GM19328 (cell line): ENCODE data around the gene ZNF655.

ENCODE experiments used
- ATAC-seq: cut with Tn5 transposase; IDR thresholded peaks from one replicate; pipeline ENCODE4 v1.9.1; 2021; ENCODE audit warnings: mild to moderate bottlenecking, moderate library complexity; ENCODE audit not compliant: unreplicated experiment

The ZNF655 gene

DNA sequence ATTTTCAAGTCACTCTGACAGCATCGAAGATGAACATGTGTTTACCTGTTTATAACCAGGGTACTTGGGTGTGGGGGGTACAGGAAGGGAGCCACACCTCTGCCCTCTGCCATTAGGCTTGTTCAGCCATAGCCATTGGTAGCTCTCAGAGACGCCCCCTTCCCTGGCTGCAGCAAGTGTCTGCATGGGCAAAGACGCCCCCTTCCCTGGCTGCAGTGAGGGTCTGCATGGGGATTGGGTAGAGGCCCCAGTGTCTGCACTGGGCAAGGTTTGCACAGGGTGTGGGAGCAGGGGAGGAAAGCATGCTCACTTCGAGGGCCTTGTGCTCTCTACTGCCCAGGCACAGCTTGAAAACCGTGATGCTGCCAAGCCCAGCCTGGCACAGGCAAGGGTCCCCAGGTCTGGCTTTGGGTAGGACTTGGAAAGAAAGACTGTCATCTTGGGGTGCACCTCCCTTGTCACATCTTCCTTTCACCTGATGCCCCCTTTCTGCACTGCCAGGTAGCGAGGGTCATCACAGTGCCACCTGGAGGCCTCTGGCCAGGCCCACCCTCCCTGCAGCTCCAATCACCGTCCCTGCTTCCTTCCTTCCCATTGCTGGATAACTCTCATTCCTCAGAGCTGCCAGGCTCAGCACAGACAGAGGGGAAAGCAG lies 43.3 kb downstream of the ZNF655 start:
- ATAC-seq: no peak

DNA sequence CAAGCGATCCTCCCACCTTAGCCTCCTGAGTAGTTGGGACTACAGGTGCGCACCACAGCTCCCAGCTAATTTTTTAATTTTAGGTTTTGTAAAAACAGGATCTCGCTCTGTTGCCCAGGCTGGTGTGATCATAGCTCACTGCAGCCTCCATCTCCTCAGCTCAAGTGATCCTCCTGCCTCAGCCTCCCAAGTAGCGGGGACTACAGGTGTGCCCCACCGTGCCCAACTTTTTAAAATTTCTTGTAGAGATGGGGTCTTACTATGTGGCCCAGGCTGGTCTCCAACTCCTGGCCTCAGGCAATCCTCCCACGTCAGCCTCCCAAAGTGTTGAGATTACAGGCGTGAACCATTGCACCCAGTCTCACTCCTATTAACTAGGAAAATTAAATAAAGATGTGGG lies 47.1 kb downstream of the ZNF655 start:
- no peak for ATAC-seq

DNA sequence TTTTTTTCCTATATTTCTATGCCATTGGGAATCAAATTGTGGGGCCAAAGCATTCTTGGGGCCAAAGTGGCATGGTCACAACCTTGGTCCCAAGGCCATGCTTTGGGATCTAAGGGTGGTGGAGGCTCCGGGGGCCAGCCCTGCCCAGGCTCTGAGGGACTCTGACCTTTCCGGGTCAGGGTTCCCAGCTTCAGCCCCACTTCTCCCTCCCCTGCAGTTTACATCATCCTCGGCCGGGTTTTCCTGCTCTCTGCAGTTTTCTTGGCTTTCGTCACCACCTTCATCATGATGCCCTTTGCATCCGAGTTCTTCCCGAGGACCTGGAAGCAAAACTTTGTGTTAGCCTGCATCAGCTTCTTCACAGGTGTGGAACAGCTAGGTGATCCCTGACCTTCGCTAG lies 48.1 kb downstream of the ZNF655 start:
- no peak for ATAC-seq

DNA sequence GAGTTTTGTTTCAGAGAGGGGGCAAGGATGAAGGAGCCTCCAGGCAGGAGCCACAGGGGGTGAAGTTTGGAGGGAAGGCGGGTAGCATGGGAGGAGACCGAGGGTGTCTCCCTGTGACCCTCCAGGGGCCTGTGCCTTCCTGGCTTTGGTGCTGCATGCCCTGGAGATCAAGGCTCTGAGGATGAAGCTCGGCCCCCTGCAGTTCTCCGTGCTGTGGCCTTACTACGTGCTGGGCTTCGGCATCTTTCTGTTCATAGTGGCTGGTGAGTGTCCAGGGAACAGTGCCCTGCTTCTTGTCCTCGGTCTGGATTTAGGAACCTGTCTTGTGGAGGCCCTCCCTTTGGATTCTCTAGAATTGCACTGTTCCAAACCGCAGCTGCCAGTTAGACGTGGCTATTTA lies 49.1 kb downstream of the ZNF655 start:
- ATAC-seq: no peak

DNA sequence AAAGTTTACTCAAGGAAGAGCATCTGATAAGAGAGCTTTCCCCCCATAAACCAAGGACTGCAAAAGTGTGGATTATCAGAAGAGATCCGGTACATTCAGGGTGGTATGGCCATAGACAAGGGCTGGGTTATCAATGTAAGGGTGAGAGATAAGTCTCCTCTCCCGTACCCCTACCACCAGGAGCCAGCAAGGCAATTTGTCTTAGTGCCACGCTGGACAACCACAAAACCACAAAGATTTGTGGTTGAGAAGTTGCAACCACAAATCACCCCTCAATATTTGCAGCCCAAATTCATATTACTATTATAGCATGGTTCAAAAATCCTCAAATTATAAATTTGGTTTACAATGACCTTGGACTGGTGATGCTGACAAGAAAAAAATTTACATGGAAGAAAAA lies 56.1 kb downstream of the ZNF655 start:
- no peak for ATAC-seq

DNA sequence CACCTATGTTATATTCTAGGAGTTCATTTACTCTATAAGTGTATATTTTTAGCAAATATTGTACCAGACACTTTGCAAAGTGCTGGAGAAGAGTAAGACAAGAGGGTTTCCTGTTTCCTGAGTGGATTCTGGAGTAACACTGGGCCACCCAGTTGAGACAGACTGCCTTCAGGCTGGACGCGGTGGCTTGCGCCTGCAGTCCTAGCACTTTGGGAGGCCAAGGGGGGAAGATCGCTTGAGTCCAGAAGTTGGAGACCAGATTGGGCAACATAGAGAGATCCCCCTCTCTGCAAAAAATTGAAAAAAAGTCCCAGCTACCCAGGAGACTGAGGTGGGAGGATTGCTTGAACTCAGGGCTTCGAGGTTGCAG lies 57.5 kb downstream of the ZNF655 start:
- ATAC-seq: no peak

DNA sequence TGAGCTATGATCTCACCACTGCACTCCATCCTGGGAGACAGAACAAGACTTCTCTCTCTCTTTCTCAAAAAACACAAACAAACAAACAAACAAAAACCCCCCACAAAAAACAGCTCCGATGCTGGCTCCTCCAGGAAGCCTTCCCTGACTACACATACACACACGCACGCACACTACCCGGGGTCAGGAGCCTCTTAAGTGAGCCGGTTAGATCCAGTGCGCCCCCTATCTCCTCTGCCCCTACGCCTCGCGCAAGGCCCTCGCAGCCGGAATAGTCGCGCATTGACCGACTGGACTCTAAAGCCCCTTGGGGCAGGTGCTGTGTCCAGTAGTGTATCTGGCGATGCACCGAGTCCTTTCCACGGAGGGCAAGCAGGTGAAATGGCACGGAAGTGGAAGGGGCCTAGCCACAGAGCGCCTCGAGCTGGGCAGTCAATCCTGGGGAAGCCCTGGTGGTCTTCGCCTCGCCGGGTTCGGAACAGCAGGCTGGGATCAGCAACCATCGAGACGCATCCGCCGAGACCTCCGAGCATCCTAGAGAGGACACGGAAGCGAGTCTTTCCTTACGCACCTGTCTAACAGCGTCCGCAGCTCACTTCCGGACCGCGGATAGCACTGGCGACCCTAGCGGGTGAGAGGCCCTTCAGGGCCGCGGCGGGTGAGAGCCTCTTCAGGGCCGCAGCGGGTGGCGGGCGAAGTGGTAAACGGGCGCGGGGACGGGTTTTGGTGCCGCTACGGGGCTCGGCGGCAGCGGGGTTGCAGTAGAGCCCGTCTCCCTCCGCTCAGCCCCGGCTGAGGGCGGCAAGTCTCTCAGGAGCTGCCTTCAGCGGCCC lies 58.1 kb downstream of the ZNF655 start, which contains the start of gene ZSCAN25:
TSS of gene ZSCAN25 (plus strand) at position 588 of the 833 bp plus-strand sequence. CDS start 2,661 bp downstream, outside the sequence.
- ATAC-seq: peak; percentile 90

DNA sequence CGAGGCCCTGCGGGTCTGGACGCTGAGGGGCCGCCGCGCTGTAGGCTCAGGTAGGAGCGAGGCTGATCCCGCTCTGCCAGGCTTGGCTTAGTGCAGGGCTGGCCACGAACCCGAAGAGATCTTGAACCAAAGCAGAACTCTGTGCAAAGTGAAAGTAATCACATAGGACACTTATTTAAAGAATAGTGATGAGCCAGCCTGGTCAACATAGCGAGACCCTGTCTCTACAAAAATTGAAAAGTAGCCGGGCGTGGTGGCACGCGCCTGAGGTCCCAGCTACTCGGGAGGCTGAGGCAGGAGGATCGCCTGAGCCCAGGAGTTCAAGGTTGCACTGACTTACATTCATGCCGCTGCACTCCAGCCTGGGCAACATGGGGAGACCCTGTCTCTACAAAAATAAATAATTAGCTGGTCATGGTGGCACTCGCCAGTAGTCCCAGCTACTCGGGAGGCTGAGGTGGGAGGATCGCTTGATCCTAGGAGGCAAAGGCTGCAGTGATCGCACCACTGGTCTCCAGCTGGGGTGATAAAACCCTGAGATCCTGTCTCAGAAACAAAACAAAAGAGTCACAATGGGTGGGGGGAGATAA lies 58.8 kb downstream of the ZNF655 start:
- ATAC-seq: no peak

DNA sequence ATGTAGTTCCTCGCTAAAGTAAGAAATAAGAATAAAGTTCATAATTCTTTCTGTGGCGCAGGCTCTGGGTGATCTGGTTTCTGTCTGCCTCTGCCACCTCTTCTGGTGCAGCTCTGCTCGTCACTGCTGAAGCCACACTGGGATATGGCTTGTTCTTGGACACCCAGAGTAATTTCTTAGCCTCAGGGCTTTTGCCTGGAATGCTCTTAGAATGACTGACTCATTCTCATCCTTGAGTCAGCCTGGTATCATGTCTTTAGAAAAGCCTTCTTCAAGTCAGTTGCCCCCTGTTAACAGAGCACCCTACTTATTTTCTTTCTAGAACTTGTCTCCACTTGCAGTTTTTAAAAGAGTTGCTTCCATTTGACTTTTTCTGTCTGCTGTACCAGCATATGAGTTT lies 60.3 kb downstream of the ZNF655 start:
- ATAC-seq: no peak

DNA sequence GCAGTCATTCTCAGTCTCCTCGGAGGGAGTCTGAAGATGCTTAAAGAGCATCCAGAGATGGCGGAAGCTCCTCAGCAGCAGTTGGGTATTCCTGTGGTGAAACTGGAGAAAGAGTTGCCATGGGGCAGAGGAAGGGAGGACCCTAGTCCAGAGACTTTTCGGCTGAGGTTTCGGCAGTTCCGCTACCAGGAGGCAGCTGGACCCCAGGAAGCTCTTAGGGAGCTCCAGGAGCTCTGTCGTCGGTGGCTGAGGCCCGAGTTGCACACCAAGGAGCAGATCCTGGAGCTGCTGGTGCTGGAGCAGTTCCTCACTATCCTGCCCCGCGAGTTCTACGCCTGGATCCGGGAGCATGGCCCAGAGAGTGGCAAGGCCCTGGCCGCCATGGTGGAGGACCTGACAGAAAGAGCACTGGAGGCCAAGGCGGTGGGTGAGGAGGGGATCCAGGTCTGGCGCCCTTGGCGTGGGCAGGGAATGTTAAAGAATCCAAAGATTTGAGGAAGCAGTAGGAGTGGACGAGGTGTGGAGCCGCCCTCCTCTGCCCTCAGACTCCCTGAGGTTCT lies 61.2 kb downstream of the ZNF655 start:
- no peak for ATAC-seq

DNA sequence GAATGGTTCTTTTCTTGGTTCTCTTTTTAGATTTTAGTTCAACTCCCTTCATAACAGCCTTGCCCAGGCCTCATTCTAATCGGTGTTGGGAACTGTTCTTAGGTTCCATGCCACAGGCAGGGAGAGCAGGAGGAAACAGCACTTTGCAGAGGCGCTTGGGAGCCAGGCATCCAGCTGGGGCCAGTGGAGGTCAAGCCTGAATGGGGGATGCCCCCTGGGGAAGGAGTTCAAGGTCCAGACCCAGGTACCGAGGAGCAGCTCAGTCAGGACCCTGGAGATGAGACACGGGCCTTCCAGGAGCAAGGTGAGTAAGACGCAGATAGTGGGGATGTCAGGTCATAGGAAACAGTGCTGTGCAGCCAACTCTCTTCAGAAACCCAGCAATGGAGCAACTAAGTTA lies 62.8 kb downstream of the ZNF655 start:
- no peak for ATAC-seq

DNA sequence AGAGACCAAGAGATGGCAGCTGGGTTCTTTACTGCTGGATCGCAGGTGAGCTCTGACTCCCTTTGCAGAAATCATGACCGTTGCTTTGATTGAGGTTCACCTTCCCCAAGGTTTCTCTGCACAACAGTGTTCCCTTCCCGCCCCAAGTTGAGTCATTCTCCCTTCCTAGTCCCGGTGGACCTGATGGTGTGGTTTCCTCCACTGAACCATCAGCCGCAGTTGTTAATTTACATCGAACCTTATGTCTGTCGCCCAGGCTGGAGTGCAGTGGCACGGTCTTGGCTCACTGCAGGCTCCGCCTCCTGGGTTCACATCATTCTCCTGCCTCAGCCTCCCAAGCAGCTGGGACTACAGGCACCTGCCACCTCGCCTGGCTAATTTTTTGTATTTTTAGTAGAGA lies 64.2 kb downstream of the ZNF655 start:
- no peak for ATAC-seq

DNA sequence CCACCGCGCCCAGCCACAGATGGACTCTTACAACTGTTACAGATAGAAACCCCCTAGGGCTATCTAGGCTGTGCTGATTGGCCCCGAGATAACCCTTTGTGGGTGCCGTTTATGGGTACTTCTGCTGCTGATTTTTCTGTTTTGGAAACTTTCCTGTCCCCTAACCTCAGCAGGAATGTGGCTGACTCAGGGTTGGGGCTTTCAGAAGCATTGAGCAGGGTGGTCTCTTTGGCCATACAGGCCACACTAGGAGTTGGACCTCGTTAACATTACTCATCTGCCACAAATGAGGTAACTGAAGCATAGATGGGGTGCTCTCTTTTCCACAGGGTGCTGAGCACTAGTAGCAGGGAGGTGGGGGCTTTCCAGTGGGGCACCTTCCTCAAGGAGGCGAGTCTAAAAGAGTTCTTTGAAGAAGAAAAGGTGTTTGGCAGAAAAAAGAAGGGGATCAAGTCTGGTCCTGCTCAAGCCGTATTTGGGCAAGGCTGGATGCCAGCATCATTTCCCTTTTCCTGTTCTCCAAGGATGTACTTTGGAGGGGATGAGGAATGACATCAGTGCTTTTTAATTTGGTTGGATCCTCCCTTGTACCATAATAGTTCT lies 64.8 kb downstream of the ZNF655 start:
- no peak for ATAC-seq

DNA sequence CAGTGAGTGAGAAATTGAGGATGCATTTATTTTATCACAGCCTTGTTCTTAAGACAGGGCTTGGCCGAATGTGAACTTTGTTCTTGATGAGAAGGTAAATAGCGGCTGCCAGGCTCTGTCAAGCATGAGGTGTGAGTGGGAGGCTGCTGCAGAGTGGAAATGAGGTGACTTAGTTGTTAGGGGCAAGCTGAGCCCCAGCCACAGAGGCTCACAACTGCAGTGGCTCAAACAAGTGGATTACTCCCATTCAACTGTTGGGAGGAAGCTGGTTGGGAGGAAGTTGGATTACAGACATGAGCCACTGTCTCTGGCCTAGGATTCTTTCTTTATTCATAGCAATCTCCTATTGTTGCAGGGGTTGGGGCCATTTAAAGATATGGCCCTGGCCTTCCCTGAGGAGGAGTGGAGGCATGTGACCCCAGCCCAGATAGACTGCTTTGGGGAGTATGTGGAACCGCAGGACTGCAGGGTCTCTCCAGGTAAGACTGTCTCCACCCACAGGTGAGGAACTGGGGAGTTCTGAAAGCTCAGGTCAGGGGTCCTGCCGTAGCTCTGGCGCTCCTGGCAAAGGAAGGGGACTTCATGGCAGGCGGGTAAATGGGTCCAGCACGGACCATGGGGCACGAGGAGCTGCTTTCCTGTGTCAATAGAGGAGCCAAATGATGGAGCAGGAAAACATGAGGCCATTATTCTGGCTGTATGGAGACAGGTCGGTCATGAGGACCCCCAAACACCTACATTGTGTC lies 65.4 kb downstream of the ZNF655 start:
- no peak for ATAC-seq

DNA sequence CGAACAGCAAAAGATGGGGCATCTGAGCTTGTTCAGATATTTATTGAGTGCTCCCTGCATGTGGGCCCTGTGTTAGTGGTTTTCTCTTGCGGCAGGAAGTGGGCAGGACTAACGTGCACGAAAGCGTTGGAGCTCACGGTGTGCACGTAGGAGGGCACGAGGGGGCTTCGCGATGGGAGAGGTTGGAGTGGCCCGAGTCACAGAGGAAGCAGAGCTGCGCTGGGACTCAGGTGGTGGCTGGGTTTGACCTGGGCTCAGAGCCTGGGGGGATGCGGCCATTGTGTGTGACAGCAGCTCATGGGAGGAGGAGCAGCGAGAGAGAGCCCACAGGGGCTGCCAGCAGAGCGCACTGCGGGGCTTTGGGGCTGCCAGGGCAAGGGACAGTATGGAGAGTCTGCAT lies 66.0 kb downstream of the ZNF655 start:
- no peak for ATAC-seq

DNA sequence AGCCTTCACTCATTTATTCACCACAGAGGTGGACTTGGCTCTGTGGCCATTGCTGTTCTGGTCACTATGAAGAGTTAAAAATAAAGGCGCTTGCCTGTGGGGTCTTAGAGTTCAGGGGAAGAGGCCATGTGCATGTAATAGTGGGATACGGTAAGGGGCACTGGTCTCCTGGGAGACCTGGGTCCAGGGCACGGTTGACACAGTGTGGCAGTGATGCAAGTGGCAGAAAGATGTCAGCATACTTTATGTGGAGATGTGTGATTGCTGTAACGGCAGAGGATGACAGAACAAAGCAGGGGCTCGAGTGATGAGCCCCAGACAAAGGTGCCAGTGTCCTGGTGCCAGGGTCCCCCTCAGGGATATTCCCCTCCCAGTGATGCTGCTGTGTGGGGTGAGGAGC lies 66.9 kb downstream of the ZNF655 start:
- no peak for ATAC-seq

DNA sequence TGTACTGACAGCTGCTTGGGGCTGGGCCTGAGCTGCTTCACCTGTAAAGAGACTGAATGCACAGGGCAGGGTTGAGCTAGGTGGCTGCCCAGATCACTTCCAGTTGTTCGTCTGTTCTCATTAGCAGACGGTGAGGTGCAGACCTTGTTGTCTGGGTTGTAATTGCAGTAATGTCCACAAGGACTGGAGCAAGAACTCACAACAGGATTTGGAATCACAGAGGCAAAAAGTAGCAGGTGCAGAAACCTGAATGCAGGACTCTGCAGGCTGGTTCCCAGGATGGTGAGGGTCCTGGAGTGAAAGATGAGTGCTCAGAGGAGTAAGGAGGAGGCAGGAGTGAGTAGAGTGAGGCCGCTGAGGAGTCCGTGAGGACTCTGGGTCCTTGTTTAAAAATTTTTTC lies 67.5 kb downstream of the ZNF655 start:
- no peak for ATAC-seq
